Fibroblast of pulmonary artery (primary cell): Measurements from ENCODE around the gene COA3.

ENCODE experiments used
- DNase-seq: peaks from one replicate; pipeline ENCODE4 v3.0.0-alpha.2; 2010; ENCODE audit warnings: low read depth
- H3K4me3 ChIP-seq: replicated peaks from 2 replicates; pipeline ENCODE4 v1.5.1; 2011; ENCODE audit warnings: low read depth, mild to moderate bottlenecking, control low read depth, low read length, moderate library complexity
- CTCF ChIP-seq: IDR thresholded peaks from 2 replicates; pipeline ENCODE4 v1.5.1; 2011; ENCODE audit warnings: mild to moderate bottlenecking, control low read depth, low read length, inconsistent platforms; ENCODE audit errors: missing control alignments

The COA3 gene

GRCh38 chr17:42814633-42815399, 16.3 kb upstream of the COA3 start:
- TF ChIP-seq CTCF, result no peak
- DNase-seq, result peak; percentile 95
- no peak overlapping the region for H3K4me3 ChIP-seq

GRCh38 chr17:42809250-42809649, 10.7 kb upstream of the COA3 start:
- peak; percentile 89 for DNase-seq
- H3K4me3 ChIP-seq, result no peak overlapping the region
- no peak for TF ChIP-seq CTCF

GRCh38 chr17:42806249-42806648, 7.7 kb upstream of the COA3 start:
- no peak for TF ChIP-seq CTCF
- DNase-seq, result no peak
- H3K4me3 ChIP-seq, result no peak overlapping the region

- TF ChIP-seq CTCF, result no peak
- DNase-seq, result no peak
Measured at GRCh38 chr17:42804918-42805367, 6.4 kb upstream of the COA3 start.

GRCh38 chr17:42803074-42803883, 4.8 kb upstream of the COA3 start:
- H3K4me3 ChIP-seq, result no peak overlapping the region
- DNase-seq, result no peak
- no peak for TF ChIP-seq CTCF

More at GRCh38 chr17:42804918-42805367, 6.4 kb upstream of the COA3 start:
- no peak overlapping the region for H3K4me3 ChIP-seq

- no peak for DNase-seq
- peak overlapping the region; percentile 78 for H3K4me3 ChIP-seq
- TF ChIP-seq CTCF, result no peak
Measured at GRCh38 chr17:42798011-42798382, 507 bp downstream of the COA3 start.
